C4-2B (cell line): ENCODE results near the gene MTMR2.

Source experiments
- CTCF ChIP-seq: fragments of 450-650 bp; conservative IDR thresholded peaks from 2 replicates; pipeline ENCODE4 v1.5.1; 2017; ENCODE audit warnings: mild to moderate bottlenecking
- ZFX ChIP-seq: fragments of 450-650 bp; IDR thresholded peaks from 2 replicates; pipeline ENCODE4 v1.6.1; 2017

- TF ChIP-seq CTCF (no peak), ZFX (no peak)
These were observed 8.0 kb upstream of the MTMR2 start for GRCh38 chr11:95931916-95932315.
